PC-9 (cell line): ENCODE data around the gene RAB22A. TPM values are rescaled to one million over a fixed set of nuclear protein-coding genes. Genes with fewer than 3 reads are reported as not detected.

Experiments
- BruUV-seq: library from RNA; stranded (reverse); fragments of 400-500 nt; replicated peaks from 2 replicates; lab custom pipeline; 2021; lab: Mats Ljungman, UMichigan
- CTCF ChIA-PET: fragments of 300-600 bp; sonication (Branson Sonifier 250); formaldehyde crosslinking; loops from one replicate; lab custom pipeline; 2022; ENCODE audit warnings: antibody characterized with exemption; lab: Charles Lee
- POLR2A ChIA-PET: fragments of 300-600 bp; sonication (Branson Sonifier 250); formaldehyde crosslinking; loops from one replicate; lab custom pipeline; 2022; ENCODE audit warnings: antibody characterized with exemption; ENCODE audit not compliant: unreplicated experiment; lab: Charles Lee
- DNase-seq, 2 experiments: peaks; one replicate each; pipeline versions ENCODE4 v3.0.0 to v3.0.0-alpha.2; 2015 to 2022; ENCODE audit warnings: mixed read lengths in 1 of 2
- H2AFZ ChIP-seq: fragments of 200-600 bp; sonication (generic); 2 replicates; pipeline ENCODE4 v1.8.1; 2017; ENCODE audit warnings: antibody characterized with exemption
- H3F3A ChIP-seq: fragments of 200-600 bp; sonication (generic); 2 replicates; pipeline ENCODE4 v1.8.1; 2017; ENCODE audit warnings: antibody characterized with exemption, mild to moderate bottlenecking, low read depth; ENCODE audit not compliant: insufficient read depth
- H3K27ac ChIP-seq: fragments of 200-600 bp; sonication (generic); 2 replicates; pipeline ENCODE4 v1.6.1; 2016; ENCODE audit warnings: mixed run types
- H3K27me3 ChIP-seq: fragments of 200-600 bp; sonication (generic); 2 replicates; pipeline ENCODE4 v1.6.1; 2016; ENCODE audit warnings: low read depth, mixed run types; ENCODE audit not compliant: insufficient read depth
- H3K36me3 ChIP-seq: fragments of 200-600 bp; sonication (generic); 2 replicates; pipeline ENCODE4 v1.6.1; 2016; ENCODE audit warnings: low read depth, mixed run types
- H3K4me1 ChIP-seq: fragments of 200-600 bp; sonication (generic); replicated peaks from 2 replicates; pipeline ENCODE4 v1.6.1; 2016; ENCODE audit warnings: mixed run types; ENCODE audit not compliant: insufficient read depth
- H3K4me2 ChIP-seq: fragments of 200-600 bp; sonication (generic); 2 replicates; pipeline ENCODE4 v1.6.1; 2017; ENCODE audit warnings: mixed run types
- H3K4me3 ChIP-seq: fragments of 200-600 bp; sonication (generic); 2 replicates; pipeline ENCODE4 v1.6.1; 2016; ENCODE audit warnings: mixed run types
- H3K79me2 ChIP-seq: fragments of 200-600 bp; sonication (generic); 2 replicates; pipeline ENCODE4 v1.6.1; 2017; ENCODE audit warnings: low read depth, mixed run types
- H3K9me2 ChIP-seq: fragments of 200-600 bp; sonication (generic); 2 replicates; pipeline ENCODE4 v1.8.1; 2017; ENCODE audit warnings: mild to moderate bottlenecking; ENCODE audit not compliant: insufficient read depth
- H3K9me3 ChIP-seq: fragments of 200-600 bp; sonication (generic); 2 replicates; pipeline ENCODE4 v1.8.1; 2016; ENCODE audit warnings: low read depth; ENCODE audit not compliant: insufficient read depth
- H4K20me1 ChIP-seq: fragments of 200-600 bp; sonication (generic); 2 replicates; pipeline ENCODE4 v1.8.1; 2017; ENCODE audit not compliant: insufficient read depth
- EZH2 ChIP-seq: fragments of 200-600 bp; sonication (generic); IDR thresholded peaks from 2 replicates; pipeline ENCODE4 v1.8.0; 2017; ENCODE audit warnings: antibody characterized with exemption, low read depth
- intact Hi-C: fragments of 100-400 bp; cut with micrococcal nuclease; formaldehyde crosslinking; loops from one replicate; pipeline ENCODE4 v1.10.0; 2022; ENCODE audit not compliant: unreplicated experiment
- total RNA-seq: library from RNA; stranded (reverse); gene quantifications from 2 replicates; pipeline ENCODE4 v1.2.3, GENCODE V29; 2021
- TF ChIP-seq, protein P1 (sequence below): fragments of 200-600 bp; sonication (generic); conservative IDR thresholded peaks from 2 replicates; pipeline ENCODE4 v1.6.1; 2017; ENCODE audit warnings: mixed run types, antibody characterized with exemption, mild to moderate bottlenecking, moderate library complexity

RAB22A gene
- total RNA-seq, 1 experiment from 2014 or later, result 28.9 TPM

DNA sequence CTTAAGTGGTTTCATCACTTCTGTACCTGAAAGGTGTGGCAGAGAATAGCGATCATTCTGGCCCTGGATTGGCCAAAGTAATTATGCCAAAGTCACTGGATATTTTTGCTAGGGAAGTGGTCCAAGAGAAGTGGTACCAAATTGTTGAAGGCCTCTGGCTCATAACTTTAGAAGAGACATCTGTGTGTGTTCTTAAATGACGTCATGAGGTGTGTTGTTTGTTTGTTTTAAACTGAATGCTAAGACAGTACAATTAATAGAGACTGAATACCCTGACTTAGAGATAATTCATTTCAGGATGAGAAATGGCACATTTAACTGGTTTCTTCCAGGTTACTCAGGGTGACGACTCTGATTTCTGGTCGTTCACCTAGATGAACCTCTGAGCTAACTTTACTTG, 82.8 kb downstream of the RAB22A start:
- Histone ChIP-seq H3K27me3 (no peaks in the 10 kb centered on the region), H3K9me2 (no peaks in the 10 kb centered on the region), H3K79me2 (peaks cover 82% of the 10 kb centered on the region), H2AFZ (no peak overlapping the region), H3K4me2 (no peak overlapping the region), H3K9me3 (no peaks in the 10 kb centered on the region), H3F3A (peaks cover 3% of the 10 kb centered on the region; the same call in 1 of the 2 replicates), H3K4me1 (peaks cover 18% of the 10 kb centered on the region), H3K4me3 (no peak overlapping the region), H3K27ac (no peak overlapping the region), H4K20me1 (peaks cover 54% of the 10 kb centered on the region), H3K36me3 (peaks cover 36% of the 10 kb centered on the region)
- no peak for DNase-seq
- no TSS peak for BruUV-seq
- CTCF ChIA-PET, result no interaction called here
- intact Hi-C loops, result no loop called here
- POLR2A ChIA-PET, result no interaction called here
- TF ChIP-seq, protein P1, sequence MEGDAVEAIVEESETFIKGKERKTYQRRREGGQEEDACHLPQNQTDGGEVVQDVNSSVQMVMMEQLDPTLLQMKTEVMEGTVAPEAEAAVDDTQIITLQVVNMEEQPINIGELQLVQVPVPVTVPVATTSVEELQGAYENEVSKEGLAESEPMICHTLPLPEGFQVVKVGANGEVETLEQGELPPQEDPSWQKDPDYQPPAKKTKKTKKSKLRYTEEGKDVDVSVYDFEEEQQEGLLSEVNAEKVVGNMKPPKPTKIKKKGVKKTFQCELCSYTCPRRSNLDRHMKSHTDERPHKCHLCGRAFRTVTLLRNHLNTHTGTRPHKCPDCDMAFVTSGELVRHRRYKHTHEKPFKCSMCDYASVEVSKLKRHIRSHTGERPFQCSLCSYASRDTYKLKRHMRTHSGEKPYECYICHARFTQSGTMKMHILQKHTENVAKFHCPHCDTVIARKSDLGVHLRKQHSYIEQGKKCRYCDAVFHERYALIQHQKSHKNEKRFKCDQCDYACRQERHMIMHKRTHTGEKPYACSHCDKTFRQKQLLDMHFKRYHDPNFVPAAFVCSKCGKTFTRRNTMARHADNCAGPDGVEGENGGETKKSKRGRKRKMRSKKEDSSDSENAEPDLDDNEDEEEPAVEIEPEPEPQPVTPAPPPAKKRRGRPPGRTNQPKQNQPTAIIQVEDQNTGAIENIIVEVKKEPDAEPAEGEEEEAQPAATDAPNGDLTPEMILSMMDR, result no peak

DNA sequence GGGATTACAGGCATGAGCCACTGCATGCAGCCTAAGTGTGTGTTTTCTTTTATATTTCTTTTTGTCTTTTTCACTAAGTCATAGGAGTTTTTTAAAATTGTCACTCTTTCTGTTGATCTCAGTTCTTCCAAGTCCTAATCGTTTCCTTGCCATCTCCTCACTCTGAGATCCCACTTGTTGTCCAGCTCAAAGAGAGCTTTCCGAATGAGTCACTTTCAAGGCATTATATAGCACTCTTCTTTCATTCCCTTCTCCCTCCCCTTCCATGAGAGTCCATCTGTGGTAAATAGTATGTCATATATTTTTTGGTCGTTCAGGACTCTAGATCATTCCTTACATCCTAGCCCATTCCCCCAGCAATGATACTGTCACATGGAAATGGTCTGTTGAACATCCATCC, 83.8 kb downstream of the RAB22A start:
- DNase-seq, result no peak
- Histone ChIP-seq H3K9me3 (no peaks in the 10 kb centered on the region), H4K20me1 (peaks cover 63% of the 10 kb centered on the region), H3K4me1 (peaks cover 16% of the 10 kb centered on the region), H3K9me2 (no peaks in the 10 kb centered on the region), H3K4me2 (no peak overlapping the region), H3K36me3 (peaks cover 36% of the 10 kb centered on the region), H3K79me2 (peaks cover 92% of the 10 kb centered on the region), H3K27me3 (no peaks in the 10 kb centered on the region), H3K4me3 (no peak overlapping the region), H2AFZ (no peak overlapping the region), H3K27ac (no peak overlapping the region), H3F3A (peaks cover 1% of the 10 kb centered on the region; the same call in 1 of the 2 replicates)
- ChIA-PET POLR2A (interaction anchor here (0.8 kb wide), 1 partner anchor 1443 kb away, joined by 4 read pairs; no protein-coding TSS in a partner anchor), CTCF (no interaction called here)
- no peak for TF ChIP-seq EZH2
- TF ChIP-seq, protein P1, result no peak
- intact Hi-C loops, result no loop called here
- no TSS peak for BruUV-seq

- no peaks in the 10 kb centered on the region for H3K9me3 ChIP-seq
- no peaks in the 10 kb centered on the region for H3K27me3 ChIP-seq
- no peak for DNase-seq
- H3K4me3 ChIP-seq, result no peak overlapping the region
- peaks cover 100% of the 10 kb centered on the region for H3K79me2 ChIP-seq
- peaks cover 13% of the 10 kb centered on the region for H3K4me1 ChIP-seq
- ChIA-PET POLR2A (interaction anchor here (0.9 kb wide), 1 partner anchor 11 kb away, joined by 6 read pairs; no protein-coding TSS in a partner anchor), CTCF (no interaction called here)
- no peaks in the 10 kb centered on the region; the same call in 1 of the 2 replicates for H3F3A ChIP-seq
- TF ChIP-seq, protein P1, result no peak
- TF ChIP-seq EZH2, result no peak
- H3K27ac ChIP-seq, result no peak overlapping the region
- intact Hi-C loops, result no loop called here
- no TSS peak for BruUV-seq
- no peaks in the 10 kb centered on the region for H3K9me2 ChIP-seq
- peaks cover 76% of the 10 kb centered on the region for H4K20me1 ChIP-seq
- H2AFZ ChIP-seq, result no peak overlapping the region
- H3K36me3 ChIP-seq, result peaks cover 36% of the 10 kb centered on the region
- no peak overlapping the region for H3K4me2 ChIP-seq
Measured at GRCh38 chr20:58394801-58395200, 85.3 kb downstream of the RAB22A start.
